DMS153 (cell line): ENCODE measurements around the gene EGFR.

ENCODE experiments used
- DNase-seq: peaks from one replicate; lab custom pipeline; 2025; lab: John Stamatoyannopoulos, UW

EGFR gene

DNA sequence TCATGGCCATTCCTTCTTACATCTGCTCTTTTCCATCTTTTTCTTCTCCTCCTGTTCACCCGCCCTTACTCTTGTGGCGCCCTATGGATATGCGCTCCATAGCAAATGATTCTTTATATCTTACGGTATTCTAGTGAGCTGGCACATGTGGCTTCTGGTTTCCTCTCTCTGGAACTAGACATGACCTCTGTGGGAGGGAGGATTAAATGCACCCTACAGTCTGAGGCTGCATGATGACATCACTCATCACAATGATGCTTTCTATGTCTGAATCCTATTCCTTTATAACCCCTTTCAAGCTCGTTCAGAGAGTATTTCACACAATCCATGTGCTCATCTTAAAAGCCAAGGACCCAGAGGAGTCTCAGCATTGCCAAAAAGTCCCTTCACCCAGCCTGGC is 153.3 kb downstream of the EGFR start:
- DNase-seq = no peak

DNA sequence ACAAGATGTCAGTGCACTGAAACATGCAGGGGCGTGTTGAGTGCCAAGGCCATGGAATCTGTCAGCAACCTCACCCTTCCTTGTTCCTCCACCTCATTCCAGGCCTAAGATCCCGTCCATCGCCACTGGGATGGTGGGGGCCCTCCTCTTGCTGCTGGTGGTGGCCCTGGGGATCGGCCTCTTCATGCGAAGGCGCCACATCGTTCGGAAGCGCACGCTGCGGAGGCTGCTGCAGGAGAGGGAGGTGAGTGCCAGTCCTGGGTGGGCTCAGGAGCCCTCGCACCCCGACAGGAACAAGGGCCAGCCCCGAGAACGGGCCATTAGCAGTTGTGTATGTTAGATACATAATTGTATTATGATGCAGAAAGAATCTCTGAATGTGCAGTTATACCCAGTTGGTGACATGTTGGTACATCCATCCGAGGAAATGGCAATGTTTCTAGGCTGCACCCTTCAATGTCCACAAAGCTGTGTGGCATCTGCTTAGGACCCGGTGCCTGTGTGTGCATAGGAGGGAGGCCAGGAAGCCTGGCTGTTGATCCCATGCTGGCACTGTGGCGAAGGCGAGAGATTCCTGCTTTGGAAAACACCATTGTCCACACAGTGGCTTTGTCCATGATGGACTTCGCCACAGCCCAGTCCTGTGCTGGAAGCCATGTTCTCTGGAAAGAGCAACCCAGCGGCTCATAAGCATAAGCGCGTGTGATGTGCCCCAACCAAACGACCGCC is 154.2 kb downstream of the EGFR start:
- DNase-seq = no peak

DNA sequence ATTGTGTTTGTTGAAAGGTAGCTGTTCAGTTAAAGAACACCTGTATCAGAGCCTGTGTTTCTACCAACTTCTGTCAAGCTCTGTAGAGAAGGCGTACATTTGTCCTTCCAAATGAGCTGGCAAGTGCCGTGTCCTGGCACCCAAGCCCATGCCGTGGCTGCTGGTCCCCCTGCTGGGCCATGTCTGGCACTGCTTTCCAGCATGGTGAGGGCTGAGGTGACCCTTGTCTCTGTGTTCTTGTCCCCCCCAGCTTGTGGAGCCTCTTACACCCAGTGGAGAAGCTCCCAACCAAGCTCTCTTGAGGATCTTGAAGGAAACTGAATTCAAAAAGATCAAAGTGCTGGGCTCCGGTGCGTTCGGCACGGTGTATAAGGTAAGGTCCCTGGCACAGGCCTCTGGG is 154.9 kb downstream of the EGFR start:
- DNase-seq = no peak

DNA sequence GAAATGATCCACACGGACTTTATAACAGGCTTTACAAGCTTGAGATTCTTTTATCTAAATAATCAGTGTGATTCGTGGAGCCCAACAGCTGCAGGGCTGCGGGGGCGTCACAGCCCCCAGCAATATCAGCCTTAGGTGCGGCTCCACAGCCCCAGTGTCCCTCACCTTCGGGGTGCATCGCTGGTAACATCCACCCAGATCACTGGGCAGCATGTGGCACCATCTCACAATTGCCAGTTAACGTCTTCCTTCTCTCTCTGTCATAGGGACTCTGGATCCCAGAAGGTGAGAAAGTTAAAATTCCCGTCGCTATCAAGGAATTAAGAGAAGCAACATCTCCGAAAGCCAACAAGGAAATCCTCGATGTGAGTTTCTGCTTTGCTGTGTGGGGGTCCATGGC is 155.6 kb downstream of the EGFR start:
- DNase-seq = no peak

DNA sequence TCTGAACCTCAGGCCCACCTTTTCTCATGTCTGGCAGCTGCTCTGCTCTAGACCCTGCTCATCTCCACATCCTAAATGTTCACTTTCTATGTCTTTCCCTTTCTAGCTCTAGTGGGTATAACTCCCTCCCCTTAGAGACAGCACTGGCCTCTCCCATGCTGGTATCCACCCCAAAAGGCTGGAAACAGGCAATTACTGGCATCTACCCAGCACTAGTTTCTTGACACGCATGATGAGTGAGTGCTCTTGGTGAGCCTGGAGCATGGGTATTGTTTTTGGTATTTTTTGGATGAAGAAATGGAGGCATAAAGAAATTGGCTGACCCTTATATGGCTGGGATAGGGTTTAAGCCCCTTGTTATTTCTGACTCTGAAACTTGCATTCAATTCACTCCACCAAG is 156.0 kb downstream of the EGFR start:
- DNase-seq = no peak

DNA sequence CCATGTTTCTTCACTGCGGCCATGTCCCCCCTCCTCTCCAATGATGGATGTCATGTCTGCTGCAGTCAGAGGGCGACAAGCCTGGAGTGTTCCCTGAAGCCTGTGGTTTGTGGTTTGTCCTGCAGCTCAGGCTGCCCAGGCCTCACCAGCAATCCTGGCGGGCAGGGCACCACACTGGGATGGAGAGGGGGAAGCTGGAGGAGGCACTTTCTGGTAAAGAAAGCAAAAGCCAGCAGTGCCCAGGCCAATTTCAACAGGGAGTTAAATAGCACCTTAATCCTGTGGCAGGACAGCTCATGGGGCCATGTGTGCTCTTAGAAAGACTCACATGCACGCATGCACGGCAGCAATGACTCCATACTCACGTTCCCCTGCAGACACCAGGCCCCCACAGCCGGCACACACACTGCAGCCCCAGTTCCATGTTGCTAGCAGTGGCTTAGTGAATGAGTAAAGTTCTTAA is 158.3 kb downstream of the EGFR start:
- DNase-seq = no peak

DNA sequence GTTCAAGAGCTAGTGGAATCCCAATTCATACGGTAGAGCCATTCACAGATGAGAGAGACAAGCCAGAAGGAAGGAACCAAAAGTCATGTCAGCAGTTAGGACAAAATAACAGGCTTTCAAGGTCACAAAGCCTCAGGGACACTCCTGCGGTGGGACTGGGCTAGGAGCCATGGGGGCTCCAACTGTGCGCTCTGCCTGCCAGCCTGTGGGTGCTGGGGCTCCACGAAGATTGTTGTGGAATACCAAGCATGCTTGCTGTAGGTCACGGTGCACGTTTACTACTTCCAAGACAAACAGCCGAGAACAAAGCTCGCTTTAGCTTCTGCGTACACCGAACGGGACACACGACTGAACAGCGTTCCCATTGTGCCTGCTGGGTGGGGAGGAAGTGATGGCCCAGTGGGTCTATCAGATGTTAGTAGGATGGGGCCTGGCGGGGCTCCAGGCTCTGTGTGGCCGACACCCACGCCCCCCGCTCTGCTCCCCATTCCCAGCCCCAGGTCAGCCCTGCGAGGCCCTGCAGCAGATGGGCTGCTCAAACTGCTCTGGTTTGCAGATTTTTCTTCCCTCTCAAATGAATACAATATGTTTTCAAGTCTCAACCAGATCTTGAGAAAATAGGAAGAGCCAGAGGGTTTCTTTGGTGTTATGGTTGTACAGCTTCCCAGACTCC is 158.9 kb downstream of the EGFR start:
- DNase-seq = no peak

DNA sequence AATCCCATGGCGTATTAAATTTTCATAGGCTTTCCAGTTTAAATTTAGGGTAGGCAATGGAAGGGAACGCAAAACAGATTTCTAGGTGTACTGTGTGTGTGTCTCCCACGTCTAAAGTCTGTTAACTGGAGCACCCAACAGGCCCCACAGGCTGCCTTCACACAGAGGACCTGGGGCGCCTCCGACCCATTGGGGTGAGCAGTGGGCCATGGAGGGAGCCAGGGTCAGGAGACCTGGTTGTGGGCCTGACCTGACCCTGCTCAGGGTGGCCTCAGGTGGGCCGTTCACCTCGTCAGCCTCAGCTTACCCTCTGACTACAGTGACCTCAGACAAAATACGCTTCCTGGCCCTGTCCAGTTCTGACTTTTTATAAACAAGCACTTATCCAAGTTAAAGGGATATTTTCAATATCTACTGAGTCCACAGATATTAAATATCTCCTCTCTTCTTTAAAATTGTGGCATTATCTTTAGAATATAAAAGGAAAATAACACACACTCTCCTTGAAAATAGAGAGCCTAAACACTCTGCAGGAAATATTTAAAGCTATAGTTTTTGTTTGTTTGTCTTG is 159.6 kb downstream of the EGFR start:
- no peak for DNase-seq

DNA sequence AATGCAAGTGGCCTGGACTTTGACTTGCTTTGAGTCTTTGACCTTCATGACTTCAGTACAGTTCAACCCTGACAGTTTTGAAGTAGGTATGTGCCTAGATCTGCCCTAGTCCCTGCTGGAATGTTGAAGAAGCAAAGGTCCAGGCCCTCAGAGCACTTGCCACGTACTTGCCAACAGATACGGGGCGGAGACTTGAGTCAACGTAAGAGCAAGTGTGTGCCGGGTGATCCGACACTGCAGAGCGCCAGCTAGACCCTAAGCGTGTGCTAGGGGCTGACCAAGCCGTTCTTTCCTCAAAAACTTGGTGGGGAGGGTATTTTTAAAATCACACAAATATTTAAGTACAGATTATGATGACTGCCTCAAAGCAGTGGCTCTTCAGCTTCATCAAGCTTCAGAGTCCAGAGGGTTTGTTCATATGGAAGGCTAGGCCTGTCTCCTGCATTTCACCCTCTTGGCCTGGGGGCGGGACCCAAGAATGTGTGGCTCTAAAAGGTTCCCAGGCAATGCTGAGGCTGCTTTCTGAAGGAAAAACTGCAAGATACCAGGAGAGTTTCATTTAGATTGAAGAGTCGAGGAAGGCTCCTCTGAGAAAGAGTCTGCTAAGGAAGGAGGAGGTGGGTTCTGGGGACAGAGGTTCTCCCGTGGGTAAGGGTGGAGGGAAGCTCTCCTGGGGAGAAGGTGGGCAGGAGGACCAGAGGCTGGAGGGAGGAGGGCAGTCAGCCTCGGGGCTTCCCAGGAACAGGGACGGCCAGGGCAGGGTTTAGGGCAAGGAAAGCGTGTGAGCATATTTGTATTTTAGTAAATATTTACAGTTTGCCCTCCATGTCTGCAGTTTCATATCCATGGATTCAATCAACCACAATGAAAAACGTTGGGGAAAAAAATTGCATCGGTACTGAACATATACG is 160.3 kb downstream of the EGFR start:
- DNase-seq = no peak

DNA sequence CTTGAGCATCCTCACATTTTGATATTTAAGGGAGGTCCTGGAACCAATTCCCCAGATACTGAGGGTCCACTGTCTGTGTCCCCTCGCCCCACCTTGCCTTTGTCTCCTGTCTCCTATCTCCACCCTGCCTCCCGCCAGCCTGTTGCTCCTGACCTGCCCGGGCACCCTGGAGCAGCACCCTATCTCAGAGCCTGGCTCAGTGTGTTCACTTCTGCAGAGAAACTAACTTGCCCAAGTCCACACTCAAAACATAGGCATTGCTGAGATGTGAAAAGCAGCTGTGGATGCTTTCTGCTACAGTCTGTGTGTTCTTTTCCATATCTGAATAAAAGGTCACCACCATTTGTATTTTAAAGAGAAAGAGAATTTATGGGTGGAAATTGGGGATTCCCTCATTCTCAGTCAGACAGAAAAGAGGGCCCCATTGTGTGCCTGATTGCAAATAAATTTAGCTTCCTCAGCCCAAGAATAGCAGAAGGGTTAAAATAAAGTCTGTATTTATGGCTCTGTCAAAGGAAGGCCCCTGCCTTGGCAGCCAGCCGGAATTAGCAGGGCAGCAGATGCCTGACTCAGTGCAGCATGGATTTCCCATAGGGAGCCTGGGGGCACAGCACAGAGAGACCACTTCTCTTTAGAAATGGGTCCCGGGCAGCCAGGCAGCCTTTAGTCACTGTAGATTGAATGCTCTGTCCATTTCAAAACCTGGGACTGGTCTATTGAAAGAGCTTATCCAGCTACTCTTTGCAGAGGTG is 161.3 kb downstream of the EGFR start:
- no peak for DNase-seq

DNA sequence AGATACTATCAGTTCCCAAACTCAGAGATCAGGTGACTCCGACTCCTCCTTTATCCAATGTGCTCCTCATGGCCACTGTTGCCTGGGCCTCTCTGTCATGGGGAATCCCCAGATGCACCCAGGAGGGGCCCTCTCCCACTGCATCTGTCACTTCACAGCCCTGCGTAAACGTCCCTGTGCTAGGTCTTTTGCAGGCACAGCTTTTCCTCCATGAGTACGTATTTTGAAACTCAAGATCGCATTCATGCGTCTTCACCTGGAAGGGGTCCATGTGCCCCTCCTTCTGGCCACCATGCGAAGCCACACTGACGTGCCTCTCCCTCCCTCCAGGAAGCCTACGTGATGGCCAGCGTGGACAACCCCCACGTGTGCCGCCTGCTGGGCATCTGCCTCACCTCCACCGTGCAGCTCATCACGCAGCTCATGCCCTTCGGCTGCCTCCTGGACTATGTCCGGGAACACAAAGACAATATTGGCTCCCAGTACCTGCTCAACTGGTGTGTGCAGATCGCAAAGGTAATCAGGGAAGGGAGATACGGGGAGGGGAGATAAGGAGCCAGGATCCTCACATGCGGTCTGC is 162.2 kb downstream of the EGFR start:
- no peak for DNase-seq

DNA sequence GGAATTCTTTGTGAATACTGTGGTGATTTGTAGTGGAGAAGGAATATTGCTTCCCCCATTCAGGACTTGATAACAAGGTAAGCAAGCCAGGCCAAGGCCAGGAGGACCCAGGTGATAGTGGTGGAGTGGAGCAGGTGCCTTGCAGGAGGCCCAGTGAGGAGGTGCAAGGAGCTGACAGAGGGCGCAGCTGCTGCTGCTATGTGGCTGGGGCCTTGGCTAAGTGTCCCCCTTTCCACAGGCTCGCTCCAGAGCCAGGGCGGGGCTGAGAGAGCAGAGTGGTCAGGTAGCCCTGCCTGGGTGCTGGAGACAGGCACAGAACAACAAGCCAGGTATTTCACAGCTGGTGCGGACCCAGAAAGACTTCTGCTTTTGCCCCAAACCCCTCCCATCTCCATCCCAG is 162.9 kb downstream of the EGFR start:
- no peak for DNase-seq

DNA sequence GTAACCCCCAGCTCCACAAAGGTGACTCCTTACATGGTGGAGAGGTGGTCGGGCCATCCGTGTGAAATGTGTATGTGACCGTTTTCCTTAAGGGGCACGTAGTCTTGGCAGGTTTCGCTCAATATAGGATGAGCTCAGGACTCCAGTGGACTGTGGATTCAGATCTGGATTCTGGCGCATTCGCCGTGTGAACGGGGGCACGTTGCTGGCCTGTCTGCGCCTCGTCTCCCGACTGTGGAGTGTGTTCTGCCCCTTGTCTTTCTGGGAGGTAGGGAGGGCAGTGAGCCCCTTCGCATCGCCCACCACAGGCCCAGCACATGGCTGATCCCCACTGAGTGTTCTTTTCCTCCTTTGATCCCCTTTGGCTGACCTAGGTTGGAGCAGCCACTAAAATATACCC is 165.1 kb downstream of the EGFR start:
- no peak for DNase-seq

DNA sequence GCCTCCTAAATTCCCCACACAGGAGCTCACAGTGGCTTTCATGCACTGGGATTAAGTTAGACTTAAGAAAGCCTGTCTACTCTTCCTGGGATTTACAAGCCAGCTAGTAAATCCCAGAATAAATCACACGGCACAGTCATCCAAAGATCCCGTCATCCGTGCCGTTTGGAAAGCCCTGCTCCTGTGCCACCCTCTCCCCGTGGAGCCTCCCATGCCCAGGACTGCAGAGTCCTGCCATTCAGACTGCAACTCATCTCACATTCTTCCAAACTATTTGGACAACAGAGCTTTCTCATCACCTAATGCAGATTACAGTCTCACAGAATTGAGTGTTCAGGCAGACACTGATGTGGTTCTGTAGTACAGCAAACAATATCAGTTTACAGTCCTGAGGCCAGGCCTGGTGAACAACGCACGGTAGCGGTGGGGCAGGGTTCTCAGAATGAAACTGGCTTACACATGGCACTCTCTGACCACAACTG is 166.5 kb downstream of the EGFR start:
- DNase-seq = no peak

DNA sequence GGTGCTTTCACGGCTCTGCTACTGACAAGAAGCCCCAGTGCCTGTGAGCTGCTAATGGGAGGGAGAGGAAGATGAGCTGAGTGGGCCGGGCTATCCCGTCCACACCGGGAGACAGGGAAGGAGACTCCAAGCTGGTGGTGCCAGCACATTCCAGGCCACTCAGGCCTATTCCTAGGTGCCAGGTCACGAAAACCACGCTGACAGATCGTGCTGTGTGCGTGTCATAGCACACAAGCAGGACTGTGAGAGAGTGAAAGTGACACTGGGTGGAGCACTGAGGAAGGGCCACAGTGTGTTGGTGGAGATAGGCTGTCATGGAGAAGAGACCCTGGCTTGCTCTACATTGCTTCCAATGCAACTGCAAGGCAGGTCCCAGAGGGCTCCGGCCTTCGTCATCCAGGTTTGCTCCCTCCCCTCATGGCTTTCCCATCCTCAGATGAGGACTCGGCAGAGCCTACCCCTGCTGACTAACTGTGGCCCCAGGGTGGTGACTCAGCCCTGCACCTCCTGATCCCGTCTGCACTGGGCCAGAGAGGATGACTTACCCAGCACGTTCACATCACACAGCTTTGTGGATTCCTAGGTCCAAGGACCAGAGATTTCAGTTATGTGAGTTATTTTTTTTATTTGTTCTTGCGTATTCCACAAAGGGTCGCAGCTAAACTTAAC is 167.3 kb downstream of the EGFR start:
- DNase-seq = no peak

DNA sequence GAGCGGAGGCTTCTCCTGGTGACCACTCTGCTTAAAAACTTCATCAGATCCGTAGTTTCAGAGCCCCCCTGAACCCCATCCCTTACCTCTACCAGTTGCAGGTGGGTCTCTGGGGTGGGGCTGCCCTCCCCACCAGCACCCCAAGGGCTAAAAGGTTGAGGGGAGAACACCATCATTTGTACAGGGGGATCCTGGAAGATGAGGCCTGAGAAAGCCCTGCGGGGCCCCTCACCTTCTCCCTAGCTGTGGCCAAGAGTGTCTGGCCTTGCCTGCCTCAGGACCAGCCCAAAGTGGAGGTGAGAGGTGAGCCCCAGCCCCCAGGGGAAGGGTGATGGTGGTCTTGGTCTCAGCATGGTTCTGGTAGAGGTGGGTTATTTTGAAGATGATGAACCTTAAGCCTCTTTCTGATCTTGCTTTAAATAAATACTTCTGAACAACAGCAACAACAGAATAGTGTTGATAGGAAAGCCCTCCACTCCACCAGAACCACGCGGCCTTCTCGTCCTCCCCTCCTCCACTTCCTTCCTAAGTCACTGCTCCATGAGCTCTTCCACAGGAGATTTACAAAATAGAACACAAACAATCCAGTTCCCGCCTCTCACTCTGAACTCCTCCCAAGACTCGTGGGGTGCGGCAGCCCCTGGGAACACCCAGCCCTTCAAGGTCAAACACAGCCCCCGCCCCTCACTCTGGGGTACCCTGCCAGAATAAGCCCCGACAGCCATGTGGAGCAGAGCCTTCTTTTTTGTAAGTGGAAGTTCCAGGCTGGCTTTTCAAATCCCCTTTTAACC is 169.1 kb downstream of the EGFR start:
- DNase-seq = no peak

DNA sequence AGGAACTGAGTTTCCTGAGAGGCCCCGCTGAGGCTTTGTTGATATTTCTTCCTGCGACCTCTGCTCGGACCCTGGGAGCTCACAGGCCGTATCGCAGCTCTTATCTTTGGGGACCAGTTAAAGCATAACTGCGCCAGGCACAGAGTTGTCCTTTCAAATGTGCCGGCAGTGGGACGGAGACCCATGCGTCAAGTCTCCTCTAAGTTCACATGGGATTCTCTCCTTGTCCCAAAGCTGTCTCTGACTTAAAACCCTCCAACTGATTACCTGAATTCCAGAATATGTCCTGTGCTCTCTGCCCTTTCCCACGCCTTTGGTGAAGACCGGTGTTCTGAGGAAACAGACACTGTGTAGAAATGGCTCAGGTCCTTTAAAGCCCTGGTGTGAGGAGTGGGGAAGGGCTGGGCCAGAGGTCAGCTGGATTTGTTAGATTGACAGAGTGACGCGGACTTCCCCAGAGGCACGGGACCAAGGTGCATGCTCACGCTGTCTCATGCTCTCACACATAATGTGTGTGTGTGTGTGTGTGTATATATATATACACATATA is 169.8 kb downstream of the EGFR start:
- DNase-seq = no peak

DNA sequence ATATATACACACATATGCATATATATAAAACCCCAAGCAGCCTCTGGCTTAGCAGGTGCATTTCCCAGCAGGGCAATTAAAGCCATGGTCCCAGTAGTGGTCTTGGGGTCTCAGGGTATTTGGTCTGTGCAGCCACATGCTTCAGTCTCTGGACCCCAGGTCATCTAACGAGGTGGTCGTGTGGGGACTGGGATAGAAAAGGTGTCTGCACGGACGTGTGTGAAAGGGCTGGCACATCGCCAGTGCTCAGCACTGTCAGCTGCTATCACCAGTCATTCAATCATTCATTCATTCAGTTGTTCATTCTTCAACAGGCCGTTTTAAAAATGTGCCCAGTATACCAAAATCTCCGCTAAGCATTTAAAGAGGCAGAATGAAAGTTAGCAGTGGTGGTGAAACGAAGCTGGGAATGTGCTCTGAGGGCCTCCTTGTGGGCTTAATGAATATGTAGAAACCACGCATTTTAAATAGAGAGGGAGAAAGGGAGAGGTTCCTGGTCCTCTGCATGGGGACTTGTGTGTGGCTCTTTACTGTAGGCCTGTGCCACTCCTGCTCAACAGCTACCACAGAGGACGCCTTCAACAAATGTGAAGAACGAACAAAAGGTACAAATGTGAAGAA is 170.4 kb downstream of the EGFR start:
- no peak for DNase-seq

DNA sequence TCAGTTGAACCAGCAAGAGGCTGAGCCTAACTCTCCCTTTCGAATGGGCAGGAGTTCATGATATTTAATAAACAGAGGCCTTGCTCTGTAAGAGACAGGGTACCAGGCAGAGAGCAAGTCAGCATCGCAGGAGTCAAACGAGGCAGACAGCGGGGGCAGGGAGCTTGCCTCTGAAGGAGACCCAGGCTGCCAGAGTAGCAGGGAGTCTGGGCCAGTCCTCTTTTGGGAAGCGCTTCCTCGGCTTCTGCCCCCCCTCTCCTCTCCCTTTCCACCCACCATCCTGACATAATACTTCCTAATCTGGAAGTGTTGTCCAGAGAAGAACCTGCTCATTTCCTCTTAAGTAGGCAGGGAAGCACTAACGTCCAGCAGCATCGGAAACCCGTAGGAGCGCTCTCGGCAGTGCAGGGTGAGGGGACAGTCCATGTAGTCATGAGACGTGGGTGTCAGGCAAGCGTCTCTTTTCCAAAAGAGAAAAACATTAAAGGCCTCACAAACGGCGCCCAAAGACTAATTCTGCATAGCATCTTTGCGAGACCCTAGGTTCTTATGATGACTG is 171.1 kb downstream of the EGFR start:
- no peak for DNase-seq
